ENCODE measurements around the gene SMAP1.
"Not testable (repeated sequence)": the region's sequence is repeated elsewhere in the genome, so short reads cannot be mapped to it uniquely, and the experiment has no call there.

Gene SMAP1

DNA sequence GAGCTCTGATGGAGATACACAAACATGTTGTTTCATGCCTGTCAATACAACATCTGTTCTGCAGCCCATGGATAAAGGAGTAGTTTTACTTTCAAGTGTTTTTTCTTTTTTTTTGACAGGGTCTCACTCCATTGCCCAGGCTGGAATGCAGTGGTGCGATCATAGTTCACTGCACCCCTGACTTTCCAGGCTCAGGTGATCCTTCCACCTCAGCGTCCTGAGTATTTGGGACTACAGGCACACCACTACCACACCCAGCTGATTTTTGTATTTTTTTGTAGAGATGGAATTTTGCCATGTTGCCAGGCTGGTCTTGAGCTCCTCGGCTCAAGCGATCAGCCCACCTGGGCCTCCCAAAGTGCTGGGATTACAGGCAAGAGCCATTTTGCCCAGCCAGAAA is 97.0 kb downstream of the SMAP1 start:
- Histone ChIP-seq H3K4me3 (ENCODE audit: low read depth in 1 of 2, low read length in 2 of 2) (no peak overlapping the region), H4K20me1 (ENCODE audit: insufficient read depth, low read length) (no peaks in the 10 kb centered on the region), H3K9ac (ENCODE audit: low read depth, low read length) (no peak overlapping the region), H2AFZ (ENCODE audit: low read depth, low read length) (no peak overlapping the region), H3K27ac (ENCODE audit: low read length) (no peak overlapping the region), H3K79me2 (ENCODE audit: insufficient read depth, low read length) (no peaks in the 10 kb centered on the region), H3K9me3 (ENCODE audit: insufficient read depth, low read length, severe bottlenecking) (no peaks in the 10 kb centered on the region), H3K27me3 (ENCODE audit: insufficient read depth, low read length, poor library complexity) (no peaks in the 10 kb centered on the region), H3K36me3 (ENCODE audit: insufficient read depth, low read length) (peaks cover 12% of the 10 kb centered on the region; the same call in 1 of the 2 replicates), H3K4me1 (ENCODE audit: insufficient read depth, low read length) (no peaks in the 10 kb centered on the region), H3K4me2 (ENCODE audit: insufficient read depth, low read length) (no peak overlapping the region)
- TF ChIP-seq EZH2 (IDR thresholded peaks at IDR 0.05; ENCODE audit: borderline replicate concordance, low read depth, low read length, severe bottlenecking): no peak
- TF ChIP-seq, protein P1, sequence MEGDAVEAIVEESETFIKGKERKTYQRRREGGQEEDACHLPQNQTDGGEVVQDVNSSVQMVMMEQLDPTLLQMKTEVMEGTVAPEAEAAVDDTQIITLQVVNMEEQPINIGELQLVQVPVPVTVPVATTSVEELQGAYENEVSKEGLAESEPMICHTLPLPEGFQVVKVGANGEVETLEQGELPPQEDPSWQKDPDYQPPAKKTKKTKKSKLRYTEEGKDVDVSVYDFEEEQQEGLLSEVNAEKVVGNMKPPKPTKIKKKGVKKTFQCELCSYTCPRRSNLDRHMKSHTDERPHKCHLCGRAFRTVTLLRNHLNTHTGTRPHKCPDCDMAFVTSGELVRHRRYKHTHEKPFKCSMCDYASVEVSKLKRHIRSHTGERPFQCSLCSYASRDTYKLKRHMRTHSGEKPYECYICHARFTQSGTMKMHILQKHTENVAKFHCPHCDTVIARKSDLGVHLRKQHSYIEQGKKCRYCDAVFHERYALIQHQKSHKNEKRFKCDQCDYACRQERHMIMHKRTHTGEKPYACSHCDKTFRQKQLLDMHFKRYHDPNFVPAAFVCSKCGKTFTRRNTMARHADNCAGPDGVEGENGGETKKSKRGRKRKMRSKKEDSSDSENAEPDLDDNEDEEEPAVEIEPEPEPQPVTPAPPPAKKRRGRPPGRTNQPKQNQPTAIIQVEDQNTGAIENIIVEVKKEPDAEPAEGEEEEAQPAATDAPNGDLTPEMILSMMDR (IDR thresholded peaks at IDR 0.05; ENCODE audit: borderline replicate concordance, extremely low read depth, low read length, poor library complexity, severe bottlenecking): no peak
- DNase-seq (no peak), ATAC-seq (ENCODE audit: insufficient read depth, low read depth) (no peak)

DNA sequence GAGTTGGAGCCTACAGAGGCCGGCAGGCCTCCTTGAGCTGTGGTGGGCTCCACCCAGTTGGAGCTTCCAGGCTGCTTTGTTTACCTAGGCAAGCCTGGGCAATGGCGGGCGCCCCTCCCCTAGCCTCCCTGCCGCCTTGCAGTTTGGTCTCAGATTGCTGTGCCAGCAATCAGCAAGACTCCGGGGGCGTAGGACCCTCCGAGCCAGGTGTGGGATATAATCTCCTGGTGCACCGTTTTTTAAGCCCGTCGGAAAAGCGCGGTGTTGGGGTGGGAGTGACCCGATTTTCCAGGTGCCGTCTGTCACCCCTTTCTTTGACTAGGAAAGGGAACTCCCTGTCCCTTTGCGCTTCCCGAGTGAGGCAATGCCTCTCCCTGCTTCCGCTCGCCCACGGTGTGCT is 103.7 kb downstream of the SMAP1 start:
- not testable (repeated sequence) for H3K9ac ChIP-seq (ENCODE audit: low read depth, low read length); H3K27ac ChIP-seq (ENCODE audit: low read length); H3K4me3 ChIP-seq (ENCODE audit: low read depth in 1 of 2, low read length in 2 of 2); H3K27me3 ChIP-seq (ENCODE audit: insufficient read depth, low read length, poor library complexity); H3K9me3 ChIP-seq (ENCODE audit: insufficient read depth, low read length, severe bottlenecking); H3K4me1 ChIP-seq (ENCODE audit: insufficient read depth, low read length); H2AFZ ChIP-seq (ENCODE audit: low read depth, low read length); H4K20me1 ChIP-seq (ENCODE audit: insufficient read depth, low read length); H3K36me3 ChIP-seq (ENCODE audit: insufficient read depth, low read length); ATAC-seq (ENCODE audit: insufficient read depth, low read depth); H3K4me2 ChIP-seq (ENCODE audit: insufficient read depth, low read length); H3K79me2 ChIP-seq (ENCODE audit: insufficient read depth, low read length); DNase-seq

DNA sequence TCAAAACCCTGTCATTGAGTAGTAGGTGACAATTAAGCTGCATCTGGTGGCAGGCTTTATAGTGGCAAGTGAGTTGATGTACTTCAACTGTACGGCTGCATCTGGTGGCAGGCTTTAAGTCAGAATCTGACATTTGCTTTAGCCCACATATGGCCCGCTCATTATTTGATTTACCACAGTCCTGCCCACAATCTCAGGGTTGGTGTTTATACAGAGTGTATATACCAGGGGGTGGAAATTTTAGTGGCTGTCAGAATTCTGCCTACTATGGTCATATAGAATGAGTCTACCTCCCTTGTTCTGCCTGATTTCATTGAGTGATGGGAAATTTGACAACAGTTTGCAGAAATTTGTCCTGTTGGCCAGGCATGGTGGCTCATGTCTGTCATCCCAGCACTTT is 112.3 kb downstream of the SMAP1 start:
- H3K9ac ChIP-seq (ENCODE audit: low read depth, low read length): no peak overlapping the region
- no peak for ATAC-seq (ENCODE audit: insufficient read depth, low read depth)
- H3K4me1 ChIP-seq (ENCODE audit: insufficient read depth, low read length): no peaks in the 10 kb centered on the region
- DNase-seq: no peak
- no peaks in the 10 kb centered on the region for H3K79me2 ChIP-seq (ENCODE audit: insufficient read depth, low read length)
- no peaks in the 10 kb centered on the region for H3K9me3 ChIP-seq (ENCODE audit: insufficient read depth, low read length, severe bottlenecking)
- no peaks in the 10 kb centered on the region for H3K36me3 ChIP-seq (ENCODE audit: insufficient read depth, low read length)
- no peak overlapping the region for H2AFZ ChIP-seq (ENCODE audit: low read depth, low read length)
- no peak for TF ChIP-seq EZH2 (IDR thresholded peaks at IDR 0.05; ENCODE audit: borderline replicate concordance, low read depth, low read length, severe bottlenecking)
- TF ChIP-seq, protein P1 (IDR thresholded peaks at IDR 0.05; ENCODE audit: borderline replicate concordance, extremely low read depth, low read length, poor library complexity, severe bottlenecking): no peak
- no peak overlapping the region for H3K4me3 ChIP-seq (ENCODE audit: low read depth in 1 of 2, low read length in 2 of 2)
- no peak overlapping the region for H3K27ac ChIP-seq (ENCODE audit: low read length)
- no peaks in the 10 kb centered on the region for H4K20me1 ChIP-seq (ENCODE audit: insufficient read depth, low read length)
- no peaks in the 10 kb centered on the region for H3K27me3 ChIP-seq (ENCODE audit: insufficient read depth, low read length, poor library complexity)
- no peak overlapping the region for H3K4me2 ChIP-seq (ENCODE audit: insufficient read depth, low read length)

DNA sequence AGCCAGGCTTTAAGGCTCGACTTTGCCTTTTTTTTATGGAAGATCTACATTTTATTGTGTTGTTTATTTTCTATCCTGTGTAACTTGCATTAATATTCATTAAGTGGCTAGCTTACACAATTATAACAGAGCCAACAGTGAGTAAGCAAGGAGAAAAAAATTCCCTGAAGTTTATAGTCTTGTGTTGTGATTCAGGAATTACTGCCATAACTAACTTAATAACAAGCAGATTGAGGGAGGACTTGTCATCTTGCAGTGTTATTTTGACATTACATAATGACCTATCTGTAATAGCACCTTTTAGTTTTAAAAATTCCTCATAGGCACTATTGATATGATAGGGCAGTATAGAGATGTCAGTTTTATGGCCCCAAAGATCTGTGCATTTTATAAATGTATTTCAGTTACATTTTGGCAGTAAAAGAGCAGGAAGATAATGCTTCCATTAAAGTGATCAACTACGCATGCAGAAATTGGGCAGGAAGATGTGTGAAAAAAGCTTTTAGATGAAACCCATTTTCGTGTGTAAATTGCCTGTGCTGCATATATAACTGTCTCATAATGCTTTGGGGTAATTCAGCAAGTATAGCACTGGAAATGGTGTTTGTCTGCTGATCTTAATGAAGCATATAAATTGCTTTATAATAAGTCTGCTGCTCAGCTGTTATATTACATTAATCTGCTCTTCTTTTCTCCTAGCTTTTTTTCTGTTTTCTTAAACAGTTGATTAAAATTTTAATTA is 123.0 kb downstream of the SMAP1 start:
- ATAC-seq (ENCODE audit: insufficient read depth, low read depth) (no peak), DNase-seq (no peak)
- Histone ChIP-seq H3K36me3 (ENCODE audit: insufficient read depth, low read length) (no peaks in the 10 kb centered on the region), H3K4me2 (ENCODE audit: insufficient read depth, low read length) (no peak overlapping the region), H2AFZ (ENCODE audit: low read depth, low read length) (no peak overlapping the region), H3K4me3 (ENCODE audit: low read depth in 1 of 2, low read length in 2 of 2) (no peak overlapping the region), H3K4me1 (ENCODE audit: insufficient read depth, low read length) (no peaks in the 10 kb centered on the region), H3K9me3 (ENCODE audit: insufficient read depth, low read length, severe bottlenecking) (no peaks in the 10 kb centered on the region), H3K9ac (ENCODE audit: low read depth, low read length) (no peak overlapping the region), H3K27ac (ENCODE audit: low read length) (no peak overlapping the region), H4K20me1 (ENCODE audit: insufficient read depth, low read length) (no peaks in the 10 kb centered on the region), H3K79me2 (ENCODE audit: insufficient read depth, low read length) (no peaks in the 10 kb centered on the region), H3K27me3 (ENCODE audit: insufficient read depth, low read length, poor library complexity) (no peaks in the 10 kb centered on the region)
- TF ChIP-seq, protein P1 (IDR thresholded peaks at IDR 0.05; ENCODE audit: borderline replicate concordance, extremely low read depth, low read length, poor library complexity, severe bottlenecking): no peak
- TF ChIP-seq EZH2 (IDR thresholded peaks at IDR 0.05; ENCODE audit: borderline replicate concordance, low read depth, low read length, severe bottlenecking): no peak

All from DND-41 (cell line).